NCI-H460 (cell line): Measurements from ENCODE around the gene DNER. TPM values are rescaled to one million over a fixed set of nuclear protein-coding genes. Genes with fewer than 3 reads are reported as not detected.

Experiments
- DNase-seq: peaks from one replicate; pipeline ENCODE4 v3.0.0-alpha.2; 2016; ENCODE audit warnings: low read depth; ENCODE audit errors: extremely low read depth
- total RNA-seq: library from RNA; depleted of rRNA; stranded (reverse); fragments of >200 nt; shearing (Covaris generic); gene quantifications from 2 replicates; pipeline ENCODE4 v1.2.3, GENCODE V29; 2014

The DNER gene
- total RNA-seq, 1 experiment from 2014 or later: 111 TPM

- no peak for DNase-seq
Measured at GRCh38 chr2:229673676-229674075, 40.7 kb downstream of the DNER start.

GRCh38 chr2:229672021-229672420, 42.3 kb downstream of the DNER start:
- no peak for DNase-seq

GRCh38 chr2:229669841-229670240, 44.5 kb downstream of the DNER start:
- no peak for DNase-seq

- no peak for DNase-seq
Measured at GRCh38 chr2:229666811-229667210, 47.5 kb downstream of the DNER start.

GRCh38 chr2:229665158-229665557, 49.2 kb downstream of the DNER start:
- no peak for DNase-seq

GRCh38 chr2:229661478-229661877, 52.9 kb downstream of the DNER start:
- no peak for DNase-seq

- DNase-seq: no peak
Measured at GRCh38 chr2:229660951-229661350, 53.4 kb downstream of the DNER start.

GRCh38 chr2:229660391-229660790, 54.0 kb downstream of the DNER start:
- no peak for DNase-seq

GRCh38 chr2:229658004-229658403, 56.4 kb downstream of the DNER start:
- no peak for DNase-seq

- no peak for DNase-seq
Measured at GRCh38 chr2:229654437-229654836, 59.9 kb downstream of the DNER start.

GRCh38 chr2:229653531-229653930, 60.8 kb downstream of the DNER start:
- DNase-seq: no peak

GRCh38 chr2:229652796-229653195, 61.6 kb downstream of the DNER start:
- no peak for DNase-seq

GRCh38 chr2:229650901-229651300, 63.5 kb downstream of the DNER start:
- DNase-seq: no peak

GRCh38 chr2:229650059-229650458, 64.3 kb downstream of the DNER start:
- no peak for DNase-seq

GRCh38 chr2:229646186-229646723, 68.1 kb downstream of the DNER start:
- no peak for DNase-seq

GRCh38 chr2:229642371-229642770, 72.0 kb downstream of the DNER start:
- no peak for DNase-seq

- no peak for DNase-seq
Measured at GRCh38 chr2:229641676-229642075, 72.7 kb downstream of the DNER start.

GRCh38 chr2:229640636-229641035, 73.7 kb downstream of the DNER start:
- no peak for DNase-seq

GRCh38 chr2:229636571-229636970, 77.8 kb downstream of the DNER start:
- no peak for DNase-seq

- DNase-seq: no peak
Measured at GRCh38 chr2:229635371-229635680, 79.0 kb downstream of the DNER start.

- DNase-seq: no peak
Measured at GRCh38 chr2:229634601-229635370, 79.6 kb downstream of the DNER start.

- DNase-seq: no peak
Measured at GRCh38 chr2:229633556-229633955, 80.8 kb downstream of the DNER start.

GRCh38 chr2:229629039-229629438, 85.3 kb downstream of the DNER start:
- DNase-seq: no peak
